ENCODE measurements around the gene TIRAP.

DNA sequence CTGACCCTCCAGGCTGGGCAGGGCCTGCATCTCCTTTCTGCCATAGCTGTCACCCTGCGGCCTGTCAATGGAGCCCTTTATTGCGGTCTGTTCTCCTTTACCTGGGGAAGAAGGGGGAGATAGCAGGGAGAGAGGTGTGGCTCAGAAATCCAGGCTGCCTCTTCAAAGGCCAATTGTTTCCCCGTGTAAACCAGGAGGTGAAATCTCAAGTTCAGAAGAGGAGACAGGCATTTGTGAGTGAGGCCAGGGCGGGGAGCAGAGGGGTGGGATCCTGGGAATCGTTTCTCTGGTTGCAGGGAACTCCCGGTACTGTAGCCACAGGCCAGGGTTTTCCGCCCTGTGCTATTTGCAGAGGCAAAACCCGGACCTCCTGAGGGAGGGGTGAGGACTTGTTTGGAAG, 30.1 kb downstream of the TIRAP start:
- TF ChIP-seq, protein P1, sequence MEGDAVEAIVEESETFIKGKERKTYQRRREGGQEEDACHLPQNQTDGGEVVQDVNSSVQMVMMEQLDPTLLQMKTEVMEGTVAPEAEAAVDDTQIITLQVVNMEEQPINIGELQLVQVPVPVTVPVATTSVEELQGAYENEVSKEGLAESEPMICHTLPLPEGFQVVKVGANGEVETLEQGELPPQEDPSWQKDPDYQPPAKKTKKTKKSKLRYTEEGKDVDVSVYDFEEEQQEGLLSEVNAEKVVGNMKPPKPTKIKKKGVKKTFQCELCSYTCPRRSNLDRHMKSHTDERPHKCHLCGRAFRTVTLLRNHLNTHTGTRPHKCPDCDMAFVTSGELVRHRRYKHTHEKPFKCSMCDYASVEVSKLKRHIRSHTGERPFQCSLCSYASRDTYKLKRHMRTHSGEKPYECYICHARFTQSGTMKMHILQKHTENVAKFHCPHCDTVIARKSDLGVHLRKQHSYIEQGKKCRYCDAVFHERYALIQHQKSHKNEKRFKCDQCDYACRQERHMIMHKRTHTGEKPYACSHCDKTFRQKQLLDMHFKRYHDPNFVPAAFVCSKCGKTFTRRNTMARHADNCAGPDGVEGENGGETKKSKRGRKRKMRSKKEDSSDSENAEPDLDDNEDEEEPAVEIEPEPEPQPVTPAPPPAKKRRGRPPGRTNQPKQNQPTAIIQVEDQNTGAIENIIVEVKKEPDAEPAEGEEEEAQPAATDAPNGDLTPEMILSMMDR (conservative IDR thresholded peaks at IDR 0.05) = no peak
- TF ChIP-seq ZFX (IDR thresholded peaks at IDR 0.05) = no peak
